NCI-H774 (cell line): ENCODE measurements around the gene RAMP2.

Experiments
- DNase-seq: peaks from one replicate; lab custom pipeline; 2025; lab: John Stamatoyannopoulos, UW

Gene RAMP2

GRCh38 chr17:42795061-42795460 is 34.0 kb downstream of the RAMP2 start:
- DNase-seq = no peak

GRCh38 chr17:42795465-42795864 is 34.4 kb downstream of the RAMP2 start:
- no peak for DNase-seq

- DNase-seq = no peak
Observed at GRCh38 chr17:42796066-42796758, 35.2 kb downstream of the RAMP2 start.

- no peak for DNase-seq
Observed at GRCh38 chr17:42797067-42798007, 36.3 kb downstream of the RAMP2 start.

GRCh38 chr17:42798011-42798382 is 37.0 kb downstream of the RAMP2 start:
- DNase-seq = no peak

GRCh38 chr17:42798383-42799380 is 37.7 kb downstream of the RAMP2 start, which contains the start of the genes CNTD1 and COA3:
CNTD1 (plus strand) TSS chr17:42798861; CDS start chr17:42799068, 207 bp downstream.
COA3 (minus strand) TSS chr17:42798704; CDS start chr17:42798681, 23 bp downstream.
- peak; percentile 92 for DNase-seq

GRCh38 chr17:42803074-42803883 is 42.3 kb downstream of the RAMP2 start:
- no peak for DNase-seq

GRCh38 chr17:42804918-42805367 is 43.9 kb downstream of the RAMP2 start:
- peak; percentile 95 for DNase-seq

GRCh38 chr17:42806249-42806648 is 45.2 kb downstream of the RAMP2 start:
- no peak for DNase-seq

GRCh38 chr17:42809250-42809649 is 48.2 kb downstream of the RAMP2 start:
- no peak for DNase-seq
